Measurements from ENCODE around the gene NFIB.

GRCh38 chr9:14132775-14133174, 181.2 kb downstream of the NFIB start:
- TF ChIP-seq, protein P1, sequence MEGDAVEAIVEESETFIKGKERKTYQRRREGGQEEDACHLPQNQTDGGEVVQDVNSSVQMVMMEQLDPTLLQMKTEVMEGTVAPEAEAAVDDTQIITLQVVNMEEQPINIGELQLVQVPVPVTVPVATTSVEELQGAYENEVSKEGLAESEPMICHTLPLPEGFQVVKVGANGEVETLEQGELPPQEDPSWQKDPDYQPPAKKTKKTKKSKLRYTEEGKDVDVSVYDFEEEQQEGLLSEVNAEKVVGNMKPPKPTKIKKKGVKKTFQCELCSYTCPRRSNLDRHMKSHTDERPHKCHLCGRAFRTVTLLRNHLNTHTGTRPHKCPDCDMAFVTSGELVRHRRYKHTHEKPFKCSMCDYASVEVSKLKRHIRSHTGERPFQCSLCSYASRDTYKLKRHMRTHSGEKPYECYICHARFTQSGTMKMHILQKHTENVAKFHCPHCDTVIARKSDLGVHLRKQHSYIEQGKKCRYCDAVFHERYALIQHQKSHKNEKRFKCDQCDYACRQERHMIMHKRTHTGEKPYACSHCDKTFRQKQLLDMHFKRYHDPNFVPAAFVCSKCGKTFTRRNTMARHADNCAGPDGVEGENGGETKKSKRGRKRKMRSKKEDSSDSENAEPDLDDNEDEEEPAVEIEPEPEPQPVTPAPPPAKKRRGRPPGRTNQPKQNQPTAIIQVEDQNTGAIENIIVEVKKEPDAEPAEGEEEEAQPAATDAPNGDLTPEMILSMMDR (IDR thresholded peaks at IDR 0.05), result no peak
- no peak for TF ChIP-seq POLR2A (IDR thresholded peaks at IDR 0.05)

Data from uterus (tissue), 2 donors.